NT2/D1 (cell line): ENCODE data around the gene PRDM15.

Experiments
- SUZ12 ChIP-seq: IDR thresholded peaks from 2 replicates; pipeline ENCODE4 v1.6.1; 2011; ENCODE audit not compliant: insufficient read length, insufficient read depth; ENCODE audit errors: extremely low read depth
- YY1 ChIP-seq: IDR thresholded peaks from 2 replicates; pipeline ENCODE4 v1.6.1; 2011; ENCODE audit not compliant: insufficient read length, insufficient read depth
- ZNF274 ChIP-seq: IDR thresholded peaks from 2 replicates; pipeline ENCODE4 v1.6.1; 2011; ENCODE audit warnings: mild to moderate bottlenecking, low read depth, low read length

GRCh38 chr21:41751611-41752011 is 127.5 kb downstream of the PRDM15 start:
- TF ChIP-seq ZNF274 (no peak), YY1 (no peak), SUZ12 (no peak)
